Stimulated activated CD4-positive, alpha-beta T cell treated with anti-CD3 and anti-CD28 coated beads, Interleukin-1b, Interleukin-23, amount 100 ng/mL, for 1 hour (primary cell): Measurements from ENCODE around the gene BTNL2.

Experiments
- DNase-seq, 2 donors: peaks; one replicate each; pipeline ENCODE4 v3.0.0-alpha.2; 2020; ENCODE audit warnings: low read depth in 2 of 2

Gene BTNL2

GRCh38 chr6:32413427-32414047 is 6.6 kb upstream of the BTNL2 start:
- DNase-seq, result peak; percentile 74 to 87

GRCh38 chr6:32411566-32412327 is 4.8 kb upstream of the BTNL2 start:
- DNase-seq, result no peak

- DNase-seq, result no peak
Measured at GRCh38 chr6:32410906-32411305, 3.9 kb upstream of the BTNL2 start.

- DNase-seq, result no peak
Measured at GRCh38 chr6:32406197-32406596, 784 bp downstream of the BTNL2 start.

DNA sequence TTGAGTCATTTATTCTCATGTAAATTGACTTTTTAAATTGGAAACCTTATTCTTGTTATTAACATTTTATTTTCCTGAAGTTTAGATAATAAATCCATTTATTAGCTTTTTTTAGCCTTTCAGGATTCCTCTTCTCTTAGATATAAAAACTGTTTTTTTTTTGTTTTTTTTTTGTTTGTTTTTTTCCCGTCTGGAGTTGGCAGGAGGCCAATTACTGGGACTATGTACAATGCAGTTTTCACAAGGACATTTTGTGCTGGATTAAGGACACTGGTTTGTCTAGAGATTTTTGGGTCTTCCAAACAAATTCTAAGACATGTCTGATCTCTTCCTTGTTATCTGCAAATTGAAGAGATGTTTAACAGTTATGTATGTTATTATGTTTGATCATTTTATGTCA is 1.3 kb downstream of the BTNL2 start:
- no peak for DNase-seq

DNA sequence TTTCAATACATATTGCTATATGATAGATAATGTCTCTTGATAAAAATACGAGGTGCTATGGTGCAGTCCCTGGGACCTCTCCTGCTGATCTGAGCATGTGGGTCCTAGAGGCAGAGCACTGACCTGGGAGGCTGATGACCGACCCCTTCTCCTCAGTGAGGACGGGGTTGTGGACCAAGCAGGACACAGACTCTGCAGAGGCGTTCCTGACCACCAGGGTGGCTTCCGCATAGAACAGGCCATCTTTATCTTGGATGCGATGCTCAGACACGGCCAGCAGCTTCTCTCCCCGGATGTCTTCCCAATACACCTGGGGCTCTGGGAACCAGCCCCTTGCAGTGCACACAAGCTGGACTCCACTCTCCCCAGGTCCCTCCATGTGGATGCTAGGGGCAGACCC is 4.2 kb downstream of the BTNL2 start:
- DNase-seq, result no peak

DNA sequence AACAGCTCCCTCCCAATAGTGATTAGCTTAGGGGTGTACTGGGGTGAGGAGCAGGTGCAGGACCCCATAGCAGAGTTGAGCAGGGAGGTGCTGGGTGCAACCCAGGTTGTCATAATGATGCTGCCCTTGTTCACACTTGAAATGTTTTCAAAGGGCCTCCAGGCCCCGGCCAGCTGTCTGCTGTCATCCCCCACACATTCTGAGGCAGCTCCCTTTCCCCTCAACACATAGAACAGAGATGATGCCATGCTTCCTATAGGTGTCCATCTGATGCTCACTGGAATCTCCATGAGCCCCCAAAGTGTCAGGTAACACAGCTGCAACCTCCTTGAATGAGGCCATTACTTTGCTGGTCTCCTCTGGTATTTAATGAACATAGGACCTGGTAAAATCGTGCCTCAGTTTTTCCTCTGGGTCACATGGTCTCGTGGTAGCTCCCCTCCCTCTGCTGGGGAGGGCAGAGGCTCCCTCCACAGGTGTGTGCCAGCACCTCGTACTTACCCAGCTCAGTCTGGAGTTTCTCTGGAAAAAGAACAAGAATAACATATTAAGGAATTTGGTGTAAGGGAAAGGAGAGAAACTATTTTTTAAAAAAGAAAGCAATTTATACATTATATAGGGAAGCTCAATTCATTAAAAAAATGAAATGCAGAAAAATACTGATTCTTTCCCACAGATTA is 5.6 kb downstream of the BTNL2 start:
- DNase-seq, result no peak

GRCh38 chr6:32397252-32397920 is 9.6 kb downstream of the BTNL2 start:
- DNase-seq, result no peak

DNA sequence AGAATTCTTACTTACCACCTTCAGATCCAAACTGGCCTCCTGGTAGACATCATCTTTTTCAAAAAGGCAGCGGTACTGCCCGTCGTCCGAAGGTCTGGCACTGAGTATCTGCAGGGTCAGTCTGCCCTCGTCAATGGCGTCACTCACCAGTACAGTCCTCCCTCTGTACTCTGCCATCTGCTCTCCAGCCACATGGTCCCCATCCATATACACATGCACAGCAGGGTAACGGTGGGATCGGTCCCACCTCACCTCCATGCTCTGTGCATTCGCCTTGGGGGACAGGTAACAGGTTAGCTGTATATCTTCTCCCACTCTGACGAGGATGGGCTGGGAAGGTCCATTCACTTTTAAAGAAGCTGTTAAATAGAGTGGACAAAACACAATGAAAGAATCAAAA is 11.0 kb downstream of the BTNL2 start:
- no peak for DNase-seq

- no peak for DNase-seq
Measured at GRCh38 chr6:32393665-32394420, 13.1 kb downstream of the BTNL2 start.

- DNase-seq, result no peak
Measured at GRCh38 chr6:32391505-32391904, 15.5 kb downstream of the BTNL2 start.

GRCh38 chr6:32387589-32388340 is 19.2 kb downstream of the BTNL2 start:
- DNase-seq, result no peak

GRCh38 chr6:32386040-32386439 is 20.9 kb downstream of the BTNL2 start:
- DNase-seq, result no peak

DNA sequence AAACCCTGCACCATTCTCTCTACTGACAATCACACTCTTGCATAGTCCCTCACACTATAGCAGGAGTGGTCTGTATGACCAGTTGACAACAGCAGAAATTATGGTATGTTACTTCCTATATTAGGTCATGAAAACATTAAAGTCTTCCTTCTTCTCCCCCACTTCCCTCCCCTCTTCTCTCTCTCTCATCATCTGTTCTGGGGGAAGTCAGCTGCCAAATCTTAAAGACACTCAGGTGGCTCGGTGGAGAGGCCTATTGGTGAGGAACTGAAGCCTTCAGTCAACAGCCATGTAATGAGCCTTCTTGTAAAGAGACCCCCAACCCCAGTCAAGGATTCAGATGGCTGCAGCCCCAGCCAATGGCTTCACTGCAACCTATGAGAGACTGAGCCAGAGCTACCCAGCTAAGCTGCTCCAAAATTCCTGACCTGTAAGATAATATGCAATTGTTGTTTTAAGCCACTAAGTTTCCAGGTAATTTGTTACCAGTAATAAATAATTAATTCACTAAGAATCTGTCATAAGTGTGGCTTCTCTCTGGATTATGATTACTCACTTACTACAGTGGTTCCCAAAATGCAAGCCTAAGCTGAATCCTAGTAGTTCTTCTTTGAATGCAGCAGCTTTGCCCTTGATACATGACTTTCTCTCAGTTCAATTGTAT is 24.1 kb downstream of the BTNL2 start:
- no peak for DNase-seq

DNA sequence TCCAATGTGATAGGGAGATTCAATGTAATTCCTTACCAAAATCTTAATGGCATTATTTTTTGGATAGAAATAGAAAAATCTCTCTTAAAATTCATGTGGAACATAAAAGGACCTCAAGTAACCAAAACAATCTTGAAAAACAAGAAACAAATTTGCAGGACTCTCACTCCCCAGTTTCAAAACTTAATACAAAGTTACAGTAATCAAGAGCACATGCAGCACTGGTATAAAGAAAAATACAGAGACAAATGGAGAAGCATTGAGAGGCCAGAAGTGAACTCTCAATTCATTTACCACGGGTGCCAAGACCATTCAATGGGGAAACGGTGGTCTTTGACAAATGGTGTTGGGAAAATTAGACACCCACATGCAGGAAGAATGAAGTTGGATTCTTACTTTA is 27.4 kb downstream of the BTNL2 start:
- no peak for DNase-seq

GRCh38 chr6:32375739-32376529 is 31.0 kb downstream of the BTNL2 start:
- no peak for DNase-seq

DNA sequence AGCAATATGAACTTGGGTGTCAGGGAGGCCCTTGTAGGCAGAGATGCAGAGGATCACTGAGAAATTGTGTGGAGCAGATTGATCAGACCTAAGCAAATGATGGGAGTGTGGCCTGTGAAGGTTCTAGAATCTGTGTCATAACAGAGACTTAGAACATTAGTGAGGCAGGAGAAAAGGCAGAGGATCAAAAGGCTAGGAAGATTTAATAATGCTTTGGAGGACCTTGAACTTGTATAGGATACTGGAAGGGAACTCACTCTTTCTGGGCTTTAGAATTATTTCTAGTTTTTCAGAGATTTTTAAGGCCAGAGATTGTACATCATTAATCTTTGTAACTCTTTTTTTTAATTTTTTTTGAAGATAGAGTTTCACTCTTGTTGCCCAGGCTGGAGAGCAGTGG is 35.2 kb downstream of the BTNL2 start, which contains the start of gene TSBP1:
TSBP1 (minus strand) TSS at position 101 of the 400 bp plus-strand sequence. CDS start 197 bp downstream, outside the sequence.
- DNase-seq, result no peak

DNA sequence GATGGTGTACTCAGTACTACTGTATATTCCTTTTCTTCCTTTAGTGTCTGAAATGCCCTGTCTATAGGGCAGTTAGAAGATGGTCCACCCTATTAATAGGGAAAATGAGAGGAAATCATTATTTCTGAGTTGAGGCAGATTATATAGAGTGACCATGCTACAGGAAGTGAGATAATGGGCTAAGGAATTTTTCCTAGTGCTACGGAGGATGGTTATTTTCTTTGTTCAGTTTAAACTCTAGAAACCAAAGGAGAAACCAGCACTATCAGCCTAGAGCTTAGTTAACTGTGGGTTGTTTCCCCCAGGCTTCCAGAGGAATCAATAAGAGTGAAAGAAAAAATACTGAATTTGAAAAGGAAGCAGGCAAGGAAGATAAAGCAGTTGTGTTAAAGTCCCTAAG is 35.8 kb downstream of the BTNL2 start:
- no peak for DNase-seq

DNA sequence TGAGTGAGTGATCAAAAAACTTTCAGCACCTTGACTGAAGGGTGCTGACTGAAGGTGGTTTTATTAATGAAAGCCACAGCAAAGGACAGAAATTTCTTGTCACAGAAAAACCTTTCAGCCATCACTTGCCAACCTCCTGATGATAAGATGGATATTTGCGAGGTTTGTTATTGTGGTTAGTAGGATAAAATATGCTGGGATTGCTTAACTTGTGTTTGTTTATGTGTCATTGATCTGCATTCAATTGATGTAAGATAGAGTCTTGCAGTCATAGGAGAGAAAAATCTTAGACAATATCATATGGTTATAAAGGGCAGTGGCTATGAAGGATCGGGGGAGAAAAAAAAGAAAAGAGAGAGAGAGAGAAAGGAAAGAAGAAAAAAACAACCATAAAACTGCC is 36.5 kb downstream of the BTNL2 start:
- DNase-seq, result no peak

- no peak for DNase-seq
Measured at GRCh38 chr6:32369660-32370059, 37.3 kb downstream of the BTNL2 start.
